Mesenchymal stem cell (in vitro differentiated cells and primary cell): ENCODE results near the gene MYH13.

Experiments
- DNase-seq: peaks from one replicate; pipeline ENCODE4 v3.0.0-alpha.2; 2013
- H2AFZ ChIP-seq: one replicate; pipeline ENCODE4 v1.6.1; 2013; ENCODE audit warnings: low read depth, mild to moderate bottlenecking, control low read depth, inconsistent platforms, low read length, moderate library complexity
- H2AK5ac ChIP-seq: 2 replicates; pipeline ENCODE4 v1.6.1; 2013; ENCODE audit warnings: low read length, moderate library complexity, mild to moderate bottlenecking, inconsistent platforms; ENCODE audit not compliant: severe bottlenecking
- H2BK120ac ChIP-seq: one replicate; pipeline ENCODE4 v1.6.1; 2013; ENCODE audit warnings: low read depth, mild to moderate bottlenecking, inconsistent platforms, low read length, moderate library complexity
- H2BK12ac ChIP-seq, 2 experiments: one replicate each; pipeline ENCODE4 v1.6.1; 2013; ENCODE audit warnings: inconsistent platforms in 2 of 2, low read length in 2 of 2, mild to moderate bottlenecking in 2 of 2, moderate library complexity in 2 of 2, control low read depth in 1 of 2
- H2BK15ac ChIP-seq: one replicate; pipeline ENCODE4 v1.6.1; 2013; ENCODE audit warnings: mild to moderate bottlenecking, low read depth, inconsistent platforms; ENCODE audit not compliant: poor library complexity, severe bottlenecking
- H2BK5ac ChIP-seq: 2 replicates; pipeline ENCODE4 v1.6.1; 2013; ENCODE audit warnings: low read depth, mild to moderate bottlenecking, low read length, control low read depth, inconsistent platforms; ENCODE audit not compliant: poor library complexity, severe bottlenecking
- H3K14ac ChIP-seq, 2 experiments: one replicate each; pipeline ENCODE4 v1.6.1; 2013; ENCODE audit warnings: inconsistent platforms in 2 of 2, low read length in 2 of 2, control low read depth in 1 of 2, mild to moderate bottlenecking in 1 of 2, moderate library complexity in 1 of 2
- H3K18ac ChIP-seq, 2 experiments: one replicate each; pipeline ENCODE4 v1.6.1; 2013; ENCODE audit warnings: inconsistent platforms in 2 of 2, low read length in 2 of 2, control low read depth in 1 of 2, low read depth in 1 of 2, mild to moderate bottlenecking in 1 of 2
- H3K23ac ChIP-seq, 2 experiments: one replicate each; pipeline ENCODE4 v1.6.1; 2013; ENCODE audit warnings: inconsistent platforms in 2 of 2, low read length in 2 of 2, mild to moderate bottlenecking in 2 of 2, moderate library complexity in 2 of 2, control low read depth in 1 of 2
- H3K27ac ChIP-seq: 2 replicates; pipeline ENCODE4 v1.5.1; 2013; ENCODE audit warnings: mild to moderate bottlenecking, moderate library complexity, low read length, control low read depth, inconsistent platforms; ENCODE audit not compliant: poor library complexity, severe bottlenecking
- H3K27me3 ChIP-seq, 2 experiments: 2 replicates each; pipeline versions ENCODE4 v1.6.1 to v1.7.0; 2013; ENCODE audit warnings: low read length in 2 of 2, mild to moderate bottlenecking in 2 of 2, moderate library complexity in 2 of 2, control low read depth in 1 of 2, inconsistent platforms in 1 of 2; ENCODE audit not compliant: control insufficient read depth in 1 of 2, insufficient read depth in 1 of 2
- H3K36me3 ChIP-seq, 2 experiments: 2 replicates each; pipeline versions ENCODE4 v1.6.1 to v1.7.0; 2013; ENCODE audit warnings: low read length in 2 of 2, control low read depth in 1 of 2, inconsistent platforms in 1 of 2, low read depth in 1 of 2, mild to moderate bottlenecking in 1 of 2; ENCODE audit not compliant: insufficient read depth in 2 of 2, control insufficient read depth in 1 of 2
- H3K4ac ChIP-seq, 2 experiments: one replicate each; pipeline ENCODE4 v1.6.1; 2013; ENCODE audit warnings: inconsistent platforms in 2 of 2, low read length in 2 of 2, mild to moderate bottlenecking in 2 of 2, moderate library complexity in 2 of 2, control low read depth in 1 of 2, low read depth in 1 of 2
- H3K4me1 ChIP-seq: 2 replicates; pipeline ENCODE4 v1.6.1; 2013; ENCODE audit warnings: low read depth, low read length, control low read depth; ENCODE audit not compliant: control insufficient read depth, insufficient read depth
- H3K4me2 ChIP-seq: 2 replicates; pipeline ENCODE4 v1.6.1; 2013; ENCODE audit warnings: low read length, mild to moderate bottlenecking, inconsistent platforms; ENCODE audit not compliant: poor library complexity, severe bottlenecking
- H3K4me3 ChIP-seq, 2 experiments: 2 replicates each; pipeline versions ENCODE4 v1.5.1 to v1.7.0; 2013; ENCODE audit warnings: low read length in 2 of 2, mild to moderate bottlenecking in 2 of 2, control low read depth in 1 of 2, low read depth in 1 of 2; ENCODE audit not compliant: insufficient read depth in 1 of 2
- H3K79me1 ChIP-seq: replicated peaks from 2 replicates; pipeline ENCODE4 v1.6.1; 2013; ENCODE audit warnings: mild to moderate bottlenecking, control low read depth, low read length, inconsistent platforms; ENCODE audit not compliant: poor library complexity, severe bottlenecking
- H3K9ac ChIP-seq: 2 replicates; pipeline ENCODE4 v1.7.0; 2013; ENCODE audit warnings: mild to moderate bottlenecking, low read length, moderate library complexity
- H3K9me3 ChIP-seq: 2 replicates; pipeline ENCODE4 v1.7.0; 2013; ENCODE audit warnings: mild to moderate bottlenecking, low read length; ENCODE audit not compliant: control insufficient read depth
- H4K8ac ChIP-seq: one replicate; pipeline ENCODE4 v1.6.1; 2013; ENCODE audit warnings: inconsistent platforms, mild to moderate bottlenecking, low read length, moderate library complexity
- H4K91ac ChIP-seq: one replicate; pipeline ENCODE4 v1.6.1; 2013; ENCODE audit warnings: mild to moderate bottlenecking, low read length, inconsistent platforms
- WGBS: methylation state at CpG from one replicate; pipeline ENCODE4 v1.1.7; 2013; ENCODE audit warnings: mixed read lengths; 5-methylcytosine and 5-hydroxymethylcytosine counted together

The MYH13 gene

GRCh38 chr17:10290041-10290440 is 82.8 kb downstream of the MYH13 start:
- H3K4ac ChIP-seq = no peak overlapping the region
- H2AK5ac ChIP-seq = no peak overlapping the region
- H3K36me3 ChIP-seq = no peaks in the 10 kb centered on the region
- H2BK5ac ChIP-seq = no peak overlapping the region
- H2AFZ ChIP-seq = no peak overlapping the region
- no peak for DNase-seq
- no peak overlapping the region for H3K4me3 ChIP-seq
- H3K4me2 ChIP-seq = no peak overlapping the region
- H3K14ac ChIP-seq = no peak overlapping the region
- H2BK120ac ChIP-seq = no peak overlapping the region
- no peak overlapping the region for H3K23ac ChIP-seq
- H4K8ac ChIP-seq = no peak overlapping the region
- no peaks in the 10 kb centered on the region for H3K9me3 ChIP-seq
- H3K27me3 ChIP-seq = peaks cover 0 to 21% of the 10 kb centered on the region in 2 experiments
- H3K27ac ChIP-seq = no peak overlapping the region
- H3K18ac ChIP-seq = no peak overlapping the region
- H2BK15ac ChIP-seq = no peak overlapping the region
- H3K4me1 ChIP-seq = no peaks in the 10 kb centered on the region
- WGBS = 23% methylated on average over 1 of the region's 1 CpG
- H3K9ac ChIP-seq = no peak overlapping the region
- H2BK12ac ChIP-seq = no peak overlapping the region
- H3K79me1 ChIP-seq = no peaks in the 10 kb centered on the region
- no peak overlapping the region for H4K91ac ChIP-seq

DNA sequence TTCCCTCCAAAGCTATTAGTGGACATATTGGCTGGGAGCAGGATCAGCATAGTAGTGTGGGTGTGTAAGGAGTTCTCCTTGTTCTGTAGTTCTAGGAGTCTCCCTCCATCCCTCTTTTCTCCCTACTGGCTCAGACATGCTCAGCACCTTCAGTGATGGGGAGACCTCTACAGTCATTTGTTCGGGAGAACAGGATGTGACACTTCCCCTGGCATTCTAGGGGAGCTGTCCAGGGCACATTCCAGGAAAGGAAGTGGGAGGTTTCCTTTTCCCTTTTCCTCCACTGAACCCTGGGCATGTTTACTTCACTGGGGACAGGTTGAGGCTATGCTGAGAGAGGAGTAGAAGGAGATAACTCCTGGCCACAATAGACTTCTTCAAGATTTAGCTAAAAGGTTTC is 86.5 kb downstream of the MYH13 start:
- no peak for DNase-seq
- Histone ChIP-seq H3K4me3 (no peak overlapping the region), H2BK5ac (no peak overlapping the region), H2BK15ac (no peak overlapping the region), H3K4ac (no peak overlapping the region), H3K9me3 (no peaks in the 10 kb centered on the region), H3K79me1 (no peaks in the 10 kb centered on the region), H3K23ac (no peak overlapping the region), H3K9ac (no peak overlapping the region), H3K14ac (no peak overlapping the region), H3K36me3 (no peaks in the 10 kb centered on the region), H3K4me1 (no peaks in the 10 kb centered on the region), H4K91ac (no peak overlapping the region), H2BK12ac (no peak overlapping the region), H2AFZ (no peak overlapping the region), H3K27ac (no peak overlapping the region), H4K8ac (no peak overlapping the region), H2BK120ac (no peak overlapping the region), H3K27me3 (peaks cover 0 to 13% of the 10 kb centered on the region in 2 experiments), H2AK5ac (no peak overlapping the region), H3K18ac (no peak overlapping the region), H3K4me2 (no peak overlapping the region)
- 30% methylated on average over 1 of the region's 1 CpG for WGBS

DNA sequence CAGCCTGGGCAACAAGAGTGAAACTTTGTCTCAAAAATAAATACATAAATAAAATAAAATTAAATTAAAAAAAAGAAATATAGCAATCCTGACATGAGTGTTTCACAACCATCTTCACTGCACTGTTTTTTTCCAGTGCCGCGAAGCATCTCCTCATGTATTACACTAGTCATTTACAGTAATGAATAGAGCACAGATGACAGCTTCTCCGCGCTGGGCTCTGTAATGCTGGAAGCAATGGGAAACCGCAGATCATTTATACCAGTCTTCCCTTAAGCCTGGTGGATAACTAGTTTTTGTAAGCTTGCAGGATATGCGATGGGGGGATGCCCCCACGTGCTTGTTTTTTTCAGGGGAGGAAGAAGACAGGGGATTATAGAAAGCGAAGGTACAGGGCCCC is 86.9 kb downstream of the MYH13 start:
- no peaks in the 10 kb centered on the region for H3K4me1 ChIP-seq
- H3K18ac ChIP-seq = no peak overlapping the region
- H3K23ac ChIP-seq = no peak overlapping the region
- no peaks in the 10 kb centered on the region for H3K36me3 ChIP-seq
- no peak overlapping the region for H3K14ac ChIP-seq
- no peak overlapping the region for H2BK5ac ChIP-seq
- no peak overlapping the region for H4K91ac ChIP-seq
- no peak overlapping the region for H3K9ac ChIP-seq
- no peaks in the 10 kb centered on the region for H3K9me3 ChIP-seq
- no peak for DNase-seq
- no peaks in the 10 kb centered on the region for H3K79me1 ChIP-seq
- H3K4me2 ChIP-seq = no peak overlapping the region
- H4K8ac ChIP-seq = no peak overlapping the region
- H2AFZ ChIP-seq = no peak overlapping the region
- no peak overlapping the region for H3K4me3 ChIP-seq
- no peak overlapping the region for H2BK120ac ChIP-seq
- 91% methylated on average over 7 of the region's 8 CpGs for WGBS
- no peak overlapping the region for H3K27ac ChIP-seq
- no peak overlapping the region for H2BK12ac ChIP-seq
- H3K27me3 ChIP-seq = peaks cover 0 to 13% of the 10 kb centered on the region in 2 experiments
- H3K4ac ChIP-seq = no peak overlapping the region
- no peak overlapping the region for H2AK5ac ChIP-seq
- no peak overlapping the region for H2BK15ac ChIP-seq

DNA sequence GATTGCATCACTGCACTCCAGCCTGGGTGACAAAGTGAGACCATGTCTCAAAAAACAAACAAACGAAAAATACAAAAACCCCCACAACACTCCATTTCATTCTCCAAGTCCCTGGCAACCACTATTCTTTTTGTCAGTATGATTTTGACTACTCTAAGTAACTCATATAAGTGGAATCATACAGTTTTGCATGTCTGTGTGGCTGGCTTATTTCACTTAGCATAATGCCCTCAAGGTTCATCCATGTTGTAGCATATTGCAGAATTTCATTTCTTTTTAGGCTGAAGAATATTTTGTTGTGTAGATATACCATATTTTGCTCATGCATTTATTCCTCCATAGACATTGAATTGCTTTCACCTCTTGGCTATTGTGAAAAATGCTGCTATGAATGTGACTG is 92.7 kb downstream of the MYH13 start:
- no peak for DNase-seq

More for the DNA sequence above, 92.7 kb downstream of the MYH13 start:
- H2BK15ac ChIP-seq = no peak overlapping the region
- no peaks in the 10 kb centered on the region for H3K4me1 ChIP-seq
- H3K23ac ChIP-seq = no peak overlapping the region
- no peak overlapping the region for H3K27ac ChIP-seq
- H4K8ac ChIP-seq = no peak overlapping the region
- H3K9ac ChIP-seq = no peak overlapping the region
- H3K79me1 ChIP-seq = no peaks in the 10 kb centered on the region
- no peak overlapping the region for H3K4me2 ChIP-seq
- H2BK5ac ChIP-seq = no peak overlapping the region
- H2BK12ac ChIP-seq = no peak overlapping the region
- no peak overlapping the region for H2BK120ac ChIP-seq
- H2AFZ ChIP-seq = no peak overlapping the region
- H3K18ac ChIP-seq = no peak overlapping the region
- no peak overlapping the region for H3K4me3 ChIP-seq
- H3K36me3 ChIP-seq = no peaks in the 10 kb centered on the region
- H3K14ac ChIP-seq = no peak overlapping the region
- no peak overlapping the region for H2AK5ac ChIP-seq
- H3K4ac ChIP-seq = no peak overlapping the region
- WGBS = no CpG with 5 or more reads among the region's 1 CpG
- no peaks in the 10 kb centered on the region for H3K9me3 ChIP-seq
- no peak overlapping the region for H4K91ac ChIP-seq
- H3K27me3 ChIP-seq = peaks cover 4 to 12% of the 10 kb centered on the region in 2 experiments
